HG03457 (cell line): ENCODE measurements around the gene IDH2.
"Not testable (repeated sequence)": the region's sequence is repeated elsewhere in the genome, so short reads cannot be mapped to it uniquely, and the experiment has no call there.

Source experiments
- ATAC-seq: cut with Tn5 transposase; IDR thresholded peaks from one replicate; pipeline ENCODE4 v1.9.1; 2021; ENCODE audit warnings: moderate number of reproducible peaks; ENCODE audit not compliant: unreplicated experiment

Gene IDH2

DNA sequence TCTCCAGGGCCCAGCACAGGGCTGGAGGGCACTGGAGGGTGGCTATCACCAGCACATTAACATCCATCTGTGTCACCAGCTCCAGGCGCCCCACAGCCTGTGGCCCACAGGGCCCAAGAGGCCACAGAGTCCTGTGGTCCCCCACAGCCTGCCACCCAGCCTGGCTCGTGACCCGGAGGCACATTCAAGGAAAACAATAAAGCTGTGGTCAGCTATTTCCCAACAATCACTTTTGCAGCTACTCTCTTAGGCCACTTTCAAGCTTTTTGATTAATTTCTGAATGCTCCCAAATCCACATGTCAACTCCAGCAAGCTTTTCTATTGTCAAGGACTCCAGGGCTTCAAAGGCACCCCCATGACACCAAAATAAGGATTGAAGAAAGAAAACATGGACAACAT lies 16.7 kb downstream of the IDH2 start:
- no peak for ATAC-seq

DNA sequence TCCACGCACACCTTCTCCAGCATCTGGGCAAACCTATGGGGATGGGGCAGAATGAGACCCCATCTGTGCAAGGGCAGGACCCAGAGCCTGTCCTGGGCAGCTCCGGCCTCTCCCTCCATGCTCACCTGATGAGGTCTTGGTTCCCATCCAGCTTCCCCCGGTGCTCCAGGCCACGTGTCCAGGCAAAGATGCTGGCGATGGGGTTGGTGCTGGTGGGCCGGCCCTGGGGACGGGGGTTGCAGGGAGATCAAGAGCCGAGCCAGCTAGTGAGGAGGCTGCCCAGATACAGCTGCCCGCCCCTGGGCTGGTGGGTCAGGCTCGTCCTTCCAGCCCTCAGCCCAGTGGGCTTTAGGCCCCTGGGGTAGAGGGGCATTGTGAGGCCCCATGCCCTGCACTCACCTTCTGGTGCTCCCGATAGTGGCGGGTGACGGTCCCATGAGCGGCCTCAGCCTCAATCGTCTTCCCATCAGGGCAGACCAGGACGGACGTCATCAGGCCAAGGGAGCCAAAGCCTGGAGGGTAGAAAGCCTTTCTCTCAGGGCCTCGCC lies 17.3 kb downstream of the IDH2 start:
- no peak for ATAC-seq

DNA sequence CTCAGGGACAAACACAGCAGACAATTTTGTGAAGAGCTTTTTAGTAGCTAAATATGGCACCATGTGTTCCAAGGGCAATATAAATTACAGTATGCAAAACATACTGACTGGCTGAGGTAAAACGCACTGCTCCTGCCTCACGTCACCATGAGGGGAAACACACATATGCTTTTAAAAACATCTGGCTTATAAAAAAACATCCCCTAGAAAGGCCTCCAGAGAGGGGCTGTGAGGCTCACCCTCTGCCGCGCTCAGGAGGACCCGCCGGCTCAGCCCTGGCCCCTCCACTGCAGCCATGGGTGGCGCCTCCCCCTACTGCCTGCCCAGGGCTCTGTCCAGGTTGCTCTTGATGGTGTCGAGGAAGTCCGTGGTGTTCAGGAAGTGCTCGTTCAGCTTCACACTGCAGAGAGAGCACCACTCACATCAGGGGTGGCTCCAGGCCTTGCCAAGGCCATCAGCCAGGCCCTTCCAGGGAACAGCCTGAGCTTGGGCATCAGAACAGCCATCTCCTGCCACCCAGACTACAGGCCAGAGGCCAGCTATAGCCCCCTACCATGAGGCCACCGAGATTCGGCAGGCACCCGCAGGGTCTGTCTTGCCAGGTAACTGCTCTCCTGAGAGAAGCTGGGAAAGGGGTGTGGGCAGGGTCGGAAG lies 18.2 kb downstream of the IDH2 start:
- no peak for ATAC-seq

DNA sequence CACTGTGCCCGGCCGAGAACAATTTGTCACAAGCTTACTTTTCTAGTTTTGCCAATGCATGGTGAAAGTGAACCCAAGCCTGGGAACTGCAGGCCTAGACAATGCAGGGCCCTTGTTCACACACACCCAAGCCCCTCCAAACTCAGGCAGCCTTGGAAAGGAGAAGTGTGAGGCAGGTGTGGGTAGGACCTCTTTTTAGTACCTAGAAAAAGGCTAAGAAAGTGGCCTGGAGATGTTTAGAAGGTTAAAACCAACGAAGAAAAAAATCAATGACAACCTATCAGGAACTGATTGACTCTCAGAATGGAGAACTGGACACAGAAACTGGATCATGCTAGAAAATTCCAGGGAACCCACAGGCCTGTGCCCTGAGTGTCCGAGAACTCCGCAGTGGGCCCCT lies 18.8 kb downstream of the IDH2 start:
- ATAC-seq, result no peak

DNA sequence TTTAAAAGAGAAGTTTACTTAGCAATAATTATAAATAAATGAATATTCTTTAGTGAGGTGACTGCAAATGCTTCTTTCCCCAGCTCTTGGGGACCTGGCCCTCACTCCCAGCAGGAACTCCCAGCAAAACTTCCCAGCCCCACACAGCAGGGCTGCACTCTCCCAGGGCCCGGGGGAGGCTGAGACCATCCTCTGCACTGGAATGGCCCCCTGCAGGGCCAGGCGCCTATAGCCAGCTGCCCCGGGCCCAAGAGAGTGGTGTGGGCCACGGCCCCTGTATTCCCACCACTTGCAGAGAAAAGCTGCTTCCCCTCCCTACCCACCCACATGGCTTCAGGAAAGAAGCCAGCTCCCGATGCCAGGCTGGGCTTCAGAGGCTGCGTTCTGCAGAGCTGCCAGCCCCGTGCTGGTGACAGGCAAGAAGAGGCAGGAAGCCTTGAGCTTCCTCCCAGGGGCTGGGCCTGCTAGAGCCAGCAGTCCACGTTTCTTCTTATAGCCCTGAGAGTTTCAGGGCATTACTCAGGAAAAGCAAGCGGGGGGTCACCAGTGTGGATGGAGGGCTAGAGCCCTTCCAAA lies 20.0 kb downstream of the IDH2 start:
- no peak for ATAC-seq

DNA sequence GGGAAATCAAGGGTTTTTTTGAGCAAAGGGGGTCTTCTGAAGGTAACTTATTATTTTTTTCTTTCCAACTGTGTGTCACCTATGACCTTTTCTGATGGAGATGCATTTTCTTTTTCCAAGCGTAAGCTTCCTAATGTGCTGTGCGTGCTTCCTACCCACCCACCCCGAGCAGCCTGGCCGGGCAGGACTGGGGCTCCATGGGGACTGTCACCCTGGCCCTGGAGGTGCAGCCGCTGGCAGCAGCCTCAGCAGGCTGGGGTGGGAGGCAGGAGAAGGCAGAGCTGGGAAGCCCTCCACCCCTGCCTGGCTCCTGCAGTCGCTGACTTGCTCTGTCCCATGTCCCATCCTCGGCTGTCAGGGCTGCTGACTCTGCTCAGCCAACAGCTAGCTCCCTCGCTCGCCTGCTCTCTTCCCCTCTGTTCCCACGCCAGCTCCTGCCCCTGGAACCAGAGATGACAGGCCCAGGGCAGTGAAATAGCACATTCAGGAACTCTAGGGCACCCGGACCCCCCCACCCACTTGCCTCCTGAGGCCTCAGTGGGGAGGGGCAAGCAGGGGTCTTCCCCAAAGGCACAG lies 21.4 kb downstream of the IDH2 start:
- ATAC-seq, result no peak

DNA sequence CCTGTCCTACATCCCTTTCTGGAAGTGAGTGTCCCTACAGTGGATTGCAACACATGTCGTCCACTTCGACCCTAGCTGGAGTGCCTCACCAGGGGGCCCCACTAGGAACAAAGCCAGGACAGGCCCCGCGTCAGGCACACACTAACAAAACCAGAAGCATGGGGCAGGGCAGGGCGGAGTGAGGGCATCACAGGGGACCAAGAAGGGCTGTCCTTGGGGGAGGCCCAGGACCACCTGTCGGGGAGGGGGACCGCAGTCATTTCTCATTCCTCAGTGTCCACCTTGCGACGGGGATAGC lies 21.9 kb downstream of the IDH2 start:
- no peak for ATAC-seq

DNA sequence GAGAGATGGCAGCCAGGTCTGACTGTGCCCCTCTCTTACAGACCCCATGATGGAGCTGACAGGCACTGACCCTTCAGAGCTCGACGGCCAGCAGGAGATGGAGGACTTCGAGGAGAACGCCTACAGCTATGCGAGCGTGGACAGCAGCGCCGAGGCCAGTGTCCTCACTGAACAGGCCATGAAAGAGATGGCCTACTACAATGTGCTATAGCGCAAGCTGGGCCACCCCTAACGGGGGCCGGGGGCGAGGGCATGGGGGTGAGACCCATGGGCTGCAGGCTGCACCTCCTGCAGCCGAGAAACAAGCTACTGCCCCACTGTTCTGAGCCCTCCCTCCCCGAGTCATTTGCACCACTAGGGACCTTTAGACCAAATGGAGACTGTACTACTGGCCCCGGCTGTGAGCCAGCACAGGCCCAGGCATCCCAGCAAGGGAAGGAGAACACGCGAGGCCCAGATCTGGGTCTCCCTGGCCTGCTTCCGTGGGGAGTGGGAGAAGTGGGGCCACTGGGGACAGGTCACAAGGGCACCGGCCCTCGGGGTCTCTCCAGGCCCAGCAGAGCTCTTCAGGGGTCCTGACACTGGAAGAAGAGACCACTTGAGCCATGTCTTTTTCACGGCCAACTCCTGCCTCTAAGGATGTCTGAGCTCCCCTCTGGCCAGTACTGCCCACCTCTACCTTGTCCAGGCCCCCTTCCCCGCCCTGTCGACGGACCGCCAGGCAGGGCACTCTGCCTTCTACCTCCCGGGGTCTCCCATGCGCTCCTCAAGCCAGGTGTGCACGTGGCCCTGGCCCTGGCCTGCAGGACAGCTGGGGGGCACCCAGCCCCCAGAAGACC lies 22.4 kb downstream of the IDH2 start:
- no peak for ATAC-seq

DNA sequence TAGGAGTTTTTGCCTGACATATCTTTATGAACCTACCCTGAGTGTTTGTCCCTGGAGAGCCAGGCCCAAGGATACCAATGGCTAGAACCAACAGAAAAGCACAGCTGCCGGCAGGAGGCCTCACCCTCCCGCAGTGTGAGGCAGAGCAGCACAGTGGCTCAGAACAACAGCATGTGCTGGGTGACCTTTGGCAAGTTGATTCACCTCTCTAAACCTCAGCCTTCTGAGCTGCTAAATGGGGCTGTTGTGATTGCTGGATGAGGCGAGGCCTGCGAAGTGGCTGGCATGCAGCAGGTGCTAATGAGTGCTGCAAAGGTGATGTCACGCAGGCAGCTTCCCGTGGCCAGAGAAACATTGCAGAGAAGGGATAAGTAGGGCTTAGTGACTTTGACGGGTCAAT lies 23.3 kb downstream of the IDH2 start:
- ATAC-seq, result no peak

DNA sequence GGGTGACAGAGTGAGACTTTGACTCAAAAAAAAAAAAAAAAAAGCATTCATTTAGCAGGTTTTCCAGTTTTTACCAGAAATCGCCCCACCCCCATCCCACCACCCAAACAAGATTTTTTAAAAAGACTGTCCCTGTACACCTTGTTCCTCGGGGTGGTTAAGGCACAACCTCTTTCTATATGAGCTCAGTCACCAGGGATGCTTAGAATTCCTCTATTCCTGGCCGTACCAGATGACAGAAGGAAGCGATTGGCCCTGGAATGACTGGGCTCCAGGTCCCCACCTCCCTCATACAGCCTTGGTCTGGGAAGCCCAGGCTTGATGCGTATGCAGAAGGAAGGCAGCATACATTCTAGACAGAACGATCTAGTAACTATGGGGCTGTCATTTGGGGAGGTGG lies 25.6 kb downstream of the IDH2 start:
- no peak for ATAC-seq

DNA sequence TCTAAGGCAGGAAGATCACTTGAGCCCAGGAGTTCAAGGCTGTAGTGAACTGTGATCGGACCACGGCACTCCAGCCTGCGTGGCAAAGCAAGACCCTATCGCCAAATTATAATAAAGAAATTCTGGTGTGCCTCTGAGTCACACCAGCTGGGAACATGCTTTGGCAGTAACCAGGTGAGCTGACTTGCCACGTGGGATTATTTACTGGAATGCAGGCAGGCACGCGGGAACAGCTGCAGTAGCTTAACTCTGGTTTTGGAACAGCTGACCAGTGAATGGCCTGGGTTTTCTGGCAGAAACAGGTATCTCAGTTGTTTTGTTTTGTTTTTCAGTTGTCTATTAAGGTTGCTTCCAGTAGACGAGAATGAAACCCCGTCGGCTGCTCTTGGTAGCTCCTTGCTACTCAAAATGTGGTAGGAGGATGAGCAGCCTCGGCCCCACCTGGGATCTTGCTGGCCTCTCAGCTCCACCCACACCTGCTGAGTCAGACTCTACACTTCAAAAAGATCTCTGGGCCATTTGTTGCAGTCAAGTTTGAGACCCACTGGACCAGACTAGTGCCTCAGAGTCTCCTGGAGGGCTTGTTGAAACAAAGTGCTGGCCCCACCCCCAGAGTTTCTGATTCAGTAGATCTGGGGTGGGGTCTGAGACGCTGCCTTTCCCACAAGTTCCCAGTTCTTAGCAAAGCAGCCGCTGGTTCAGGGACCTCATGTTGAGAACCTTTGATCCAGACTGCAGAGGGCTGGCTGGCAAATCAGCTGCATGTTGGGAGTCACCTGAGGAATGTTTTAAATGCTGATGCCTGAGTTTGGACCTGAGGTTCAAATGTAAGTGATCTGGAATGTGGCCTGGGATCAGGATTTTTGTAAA lies 26.6 kb downstream of the IDH2 start:
- ATAC-seq, result no peak

DNA sequence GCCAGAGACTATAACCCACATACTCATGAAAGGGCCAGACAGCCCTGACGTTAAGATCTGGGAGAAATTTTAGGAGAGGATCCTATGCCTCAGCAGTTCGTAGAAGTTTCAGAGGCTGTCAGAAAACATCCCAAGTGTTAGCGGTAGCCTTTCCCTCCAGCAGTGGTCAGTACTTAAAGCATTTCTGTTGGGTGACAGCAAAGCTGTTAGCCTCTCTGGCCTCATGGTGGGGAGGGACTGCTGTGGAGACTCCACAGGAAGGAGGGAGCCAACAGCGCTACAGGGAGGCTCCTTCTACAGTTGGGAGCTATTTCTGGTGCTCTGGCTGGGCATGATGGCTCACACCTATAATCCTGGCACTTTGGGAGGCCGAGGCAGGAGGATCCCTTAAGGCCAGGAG lies 27.4 kb downstream of the IDH2 start:
- no peak for ATAC-seq

DNA sequence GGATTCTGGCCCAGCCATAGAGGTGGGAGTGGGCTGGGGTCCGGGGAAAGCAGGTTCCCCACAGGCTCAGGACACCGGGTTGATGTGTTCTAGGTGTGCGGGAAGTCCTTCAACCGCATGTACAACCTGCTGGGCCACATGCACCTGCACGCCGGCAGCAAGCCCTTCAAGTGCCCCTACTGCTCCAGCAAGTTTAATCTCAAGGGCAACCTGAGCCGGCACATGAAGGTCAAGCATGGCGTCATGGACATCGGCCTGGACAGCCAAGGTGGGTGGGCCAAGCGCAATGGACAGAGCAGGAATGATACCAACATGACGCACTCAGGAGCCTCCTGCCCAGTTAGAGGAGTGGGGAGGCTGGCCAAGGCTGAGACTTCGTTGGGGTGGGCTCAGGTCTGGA lies 28.2 kb downstream of the IDH2 start:
- ATAC-seq, result no peak

DNA sequence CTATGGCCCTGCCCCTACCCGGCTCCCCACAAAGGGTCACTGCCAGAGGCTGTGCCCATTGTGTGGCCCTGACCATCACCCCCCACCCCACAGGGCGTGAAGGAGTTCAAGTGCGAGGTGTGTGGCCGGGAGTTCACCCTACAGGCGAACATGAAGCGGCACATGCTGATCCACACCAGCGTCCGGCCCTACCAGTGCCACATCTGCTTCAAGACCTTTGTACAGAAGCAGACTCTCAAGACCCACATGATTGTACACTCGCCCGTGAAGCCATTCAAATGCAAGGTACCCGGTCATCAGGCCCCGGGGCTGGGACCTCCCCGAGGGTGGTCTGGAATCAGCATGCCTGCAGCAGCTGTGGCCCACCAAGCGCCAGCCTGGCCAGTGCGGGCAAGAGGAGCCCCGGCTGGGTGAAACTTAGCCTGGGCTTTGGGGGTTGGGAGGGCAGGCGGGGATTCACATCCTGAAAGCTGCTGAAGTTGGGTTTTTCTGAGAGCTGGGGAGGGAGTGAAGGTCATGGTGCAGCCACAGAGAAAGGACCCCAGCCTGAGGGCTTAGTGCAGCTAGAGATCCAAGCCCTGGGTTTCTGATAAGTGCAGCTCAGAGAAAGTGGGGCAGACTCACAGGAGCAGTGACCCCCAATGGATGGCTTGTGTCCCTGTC lies 29.2 kb downstream of the IDH2 start:
- no peak for ATAC-seq

DNA sequence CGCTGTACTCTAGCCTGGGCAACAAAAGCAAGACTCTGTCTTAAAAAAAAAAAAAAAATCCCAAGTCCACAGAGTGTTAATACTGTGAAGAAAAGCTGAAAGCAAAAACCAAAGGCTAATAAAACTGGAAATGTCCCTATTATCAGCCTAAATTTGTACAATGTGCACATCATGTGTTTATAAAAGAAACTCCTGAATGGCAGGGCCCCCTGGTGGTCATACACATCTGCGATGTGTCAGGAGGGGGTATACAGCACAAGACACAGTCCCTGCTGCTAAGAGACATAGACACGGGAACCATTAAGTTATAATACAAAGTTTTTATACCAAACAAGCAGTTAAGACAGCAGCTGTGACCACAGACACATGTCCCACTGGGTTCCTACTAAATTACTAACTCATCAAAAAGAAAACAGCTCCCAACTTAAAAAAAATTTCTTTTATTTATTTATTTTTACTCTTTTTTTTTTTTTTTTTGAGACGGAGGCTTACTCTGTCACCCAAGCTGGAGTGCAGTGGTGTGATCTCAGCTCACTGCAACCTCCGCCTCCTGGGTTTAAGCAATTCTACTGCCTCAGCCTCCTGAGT lies 31.0 kb downstream of the IDH2 start:
- ATAC-seq, result no peak

DNA sequence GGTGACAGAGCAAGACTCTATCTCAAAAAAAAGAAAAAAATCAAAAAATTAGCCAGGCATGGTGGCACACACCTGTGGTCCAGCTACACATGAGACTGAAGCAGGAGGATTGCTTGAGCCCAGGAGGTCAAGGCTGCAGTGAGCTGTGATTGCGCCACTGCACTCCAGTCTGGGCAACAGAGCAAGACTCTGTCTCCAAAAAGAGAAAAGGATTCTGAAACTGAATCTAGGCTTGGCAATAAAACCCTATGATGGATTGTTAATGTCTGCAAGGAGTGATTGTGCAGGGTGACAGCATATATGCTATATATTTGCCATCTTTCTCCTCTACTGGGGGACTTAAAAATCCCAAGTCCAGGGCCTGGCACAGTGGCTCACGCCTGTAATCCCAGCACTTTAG lies 31.6 kb downstream of the IDH2 start:
- not testable (repeated sequence) for ATAC-seq

DNA sequence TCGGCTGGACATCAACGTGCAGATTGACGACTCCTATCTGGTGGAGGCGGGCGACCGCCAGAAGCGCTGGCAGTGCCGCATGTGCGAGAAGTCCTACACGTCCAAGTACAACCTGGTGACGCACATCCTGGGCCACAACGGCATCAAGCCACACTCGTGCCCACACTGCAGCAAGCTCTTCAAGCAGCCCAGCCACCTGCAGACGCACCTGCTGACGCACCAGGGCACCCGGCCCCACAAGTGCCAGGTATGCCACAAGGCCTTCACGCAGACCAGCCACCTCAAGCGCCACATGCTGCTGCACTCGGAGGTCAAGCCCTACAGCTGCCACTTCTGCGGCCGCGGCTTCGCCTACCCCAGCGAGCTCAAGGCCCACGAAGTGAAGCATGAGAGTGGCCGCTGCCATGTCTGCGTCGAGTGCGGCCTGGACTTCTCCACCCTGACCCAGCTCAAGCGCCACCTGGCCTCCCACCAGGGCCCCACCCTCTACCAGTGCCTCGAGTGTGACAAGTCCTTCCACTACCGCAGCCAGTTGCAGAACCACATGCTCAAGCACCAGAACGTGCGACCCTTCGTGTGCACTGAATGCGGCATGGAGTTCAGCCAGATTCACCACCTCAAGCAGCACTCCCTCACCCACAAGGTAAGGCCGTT lies 34.2 kb downstream of the IDH2 start:
- no peak for ATAC-seq

DNA sequence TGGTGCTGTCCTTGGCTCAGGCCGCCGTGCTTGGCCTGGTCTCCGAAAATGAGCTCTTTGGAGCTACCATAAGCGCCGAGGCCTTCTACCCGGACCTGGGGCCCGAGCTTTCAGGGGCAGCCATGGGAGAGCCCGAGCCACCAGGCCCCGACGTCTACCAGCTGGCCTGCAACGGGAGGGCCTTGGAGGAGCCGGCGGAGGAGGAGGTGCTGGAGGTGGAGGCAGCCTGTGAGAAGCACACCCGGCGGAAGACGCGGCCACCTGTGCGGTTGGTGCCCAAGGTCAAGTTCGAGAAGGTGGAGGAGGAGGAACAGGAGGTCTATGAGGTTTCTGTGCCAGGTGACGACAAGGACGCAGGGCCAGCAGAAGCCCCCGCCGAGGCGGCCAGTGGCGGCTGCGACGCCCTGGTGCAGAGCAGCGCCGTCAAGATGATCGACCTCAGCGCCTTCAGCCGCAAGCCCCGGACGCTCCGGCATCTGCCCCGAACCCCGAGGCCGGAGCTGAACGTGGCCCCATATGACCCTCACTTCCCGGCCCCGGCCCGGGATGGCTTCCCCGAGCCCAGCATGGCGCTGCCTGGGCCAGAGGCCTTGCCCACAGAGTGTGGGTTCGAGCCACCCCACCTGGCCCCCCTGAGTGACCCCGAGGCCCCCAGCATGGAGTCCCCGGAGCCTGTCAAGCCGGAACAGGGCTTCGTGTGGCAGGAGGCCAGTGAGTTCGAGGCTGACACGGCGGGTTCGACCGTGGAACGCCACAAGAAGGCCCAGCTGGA lies 34.9 kb downstream of the IDH2 start:
- no peak for ATAC-seq

DNA sequence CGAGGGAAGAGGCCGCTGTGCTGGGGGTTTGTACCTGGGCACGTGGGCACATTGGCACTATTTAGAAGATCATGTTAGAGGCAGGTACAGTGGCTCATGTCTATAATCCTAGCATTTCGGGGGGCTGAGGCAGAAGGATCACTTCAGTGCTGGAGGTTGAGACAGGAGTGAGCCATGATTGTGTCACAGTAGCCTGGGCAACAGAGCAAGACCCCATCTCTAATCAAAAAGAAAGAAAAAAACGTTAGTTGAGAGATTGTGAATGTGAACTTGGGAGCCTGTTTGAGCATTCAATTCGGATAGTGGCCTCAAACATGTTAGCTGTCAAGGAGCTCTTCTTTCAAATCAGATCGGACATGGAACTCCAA lies 36.6 kb downstream of the IDH2 start:
- no peak for ATAC-seq
